ENCODE measurements around the gene CHCHD6. TPM values are rescaled to one million over a fixed set of nuclear protein-coding genes. Genes with fewer than 3 reads are reported as not detected.

Gene CHCHD6
- total and polyA plus RNA-seq, 2 donors (not counting 3 experiments of a cell fraction or from before 2014, with no cell fraction given): 8.4 to 10.1 TPM

DNA sequence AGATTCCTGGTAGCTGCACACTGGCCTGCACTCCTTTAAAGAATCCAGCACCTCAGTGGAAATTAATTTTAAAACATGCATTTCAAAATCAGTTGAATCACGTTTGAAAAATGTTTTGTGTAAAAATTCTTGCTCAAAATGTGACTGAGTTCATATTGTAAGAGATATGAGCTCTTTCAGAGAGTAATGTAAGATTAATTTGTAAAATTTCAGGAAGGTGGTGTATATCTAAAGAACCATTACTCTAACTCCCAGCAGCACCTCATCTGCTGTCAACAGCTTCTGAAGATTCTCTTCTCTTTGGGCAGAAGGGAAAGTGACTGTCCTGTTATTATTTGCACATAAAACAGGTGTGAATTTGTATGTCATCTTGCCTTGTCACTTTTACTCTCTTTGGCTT is 181.4 kb downstream of the CHCHD6 start:
- H3K4me3 ChIP-seq (replicated peaks in 1 of 3; ENCODE audit: insufficient read depth in 1 of 3, low read depth in 1 of 3, low read length in 3 of 3): no peak overlapping the region
- no peaks in the 10 kb centered on the region for H3K27me3 ChIP-seq (ENCODE audit: control insufficient read depth in 2 of 2, insufficient read depth in 2 of 2, low read length in 2 of 2)
- no peak overlapping the region for H3K9ac ChIP-seq (replicated peaks; ENCODE audit: extremely low read depth, insufficient read depth, low read length)
- H4K20me1 ChIP-seq (replicated peaks; ENCODE audit: control insufficient read depth, extremely low read depth, insufficient read depth, low read length): no peaks in the 10 kb centered on the region
- ChIA-PET POLR2A (no interaction called here), CTCF (interaction anchor here (1.1 to 2.2 kb wide), 4 partner anchors 10 to 75 kb away, joined by 3 to 5 read pairs (median 4); no protein-coding TSS in a partner anchor)
- no peak overlapping the region for H3K4me2 ChIP-seq (ENCODE audit: insufficient read depth, low read length)
- H3K79me2 ChIP-seq (ENCODE audit: control insufficient read depth, insufficient read depth, low read length): no peaks in the 10 kb centered on the region
- H3K27ac ChIP-seq (ENCODE audit: insufficient read depth, low read depth, low read length): no peak overlapping the region
- H3K36me3 ChIP-seq (ENCODE audit: control insufficient read depth in 2 of 2, extremely low read depth in 1 of 2, insufficient read depth in 2 of 2, low read length in 2 of 2): no peaks in the 10 kb centered on the region
- FAIRE-seq: no peak
- dilution Hi-C loops (cut with MboI; ENCODE audit: extremely low pct_ligation_motif_present, low sequenced_read_pairs): no loop called here
- BruUV-seq (replicated peaks): no TSS peak
- no peak overlapping the region for H2AFZ ChIP-seq (ENCODE audit: low read depth, low read length)
- H3K9me3 ChIP-seq (replicated peaks; ENCODE audit: control insufficient read depth, insufficient read depth, low read length): no peaks in the 10 kb centered on the region
- no peak for DNase-seq (ENCODE audit: low read depth, low spot score)
- peaks cover 11% of the 10 kb centered on the region for H3K4me1 ChIP-seq (ENCODE audit: control insufficient read depth, extremely low read depth, insufficient read depth, low read length)
- intact Hi-C loops (cut with micrococcal nuclease): no loop called here
- TF ChIP-seq EZH2 (IDR thresholded peaks at IDR 0.05; ENCODE audit: borderline replicate concordance, low read depth, low read length, severe bottlenecking) (no peak), FOS (IDR thresholded peaks at IDR 0.05; ENCODE audit: borderline replicate concordance, insufficient read depth, low read length) (no peak), POLR2A (IDR thresholded peaks at IDR 0.05; ENCODE audit: low read depth, low read length) (no peak), CTCF (IDR thresholded peaks at IDR 0.05; ENCODE audit: extremely low read depth in 1 of 2, insufficient read depth in 1 of 2, low read depth in 1 of 2, low read length in 2 of 2) (no peak), GATA2 (IDR thresholded peaks at IDR 0.05; ENCODE audit: insufficient read depth, insufficient read length, low read depth, low read length) (no peak), POLR2AphosphoS5 (IDR thresholded peaks at IDR 0.05; ENCODE audit: insufficient read depth, low read depth, low read length) (no peak), JUN (IDR thresholded peaks at IDR 0.05; ENCODE audit: borderline replicate concordance, insufficient read depth, insufficient read length, low read depth) (no peak), MYC (IDR thresholded peaks at IDR 0.05; ENCODE audit: low read depth, low read length) (no peak)
- TF ChIP-seq, protein P1, sequence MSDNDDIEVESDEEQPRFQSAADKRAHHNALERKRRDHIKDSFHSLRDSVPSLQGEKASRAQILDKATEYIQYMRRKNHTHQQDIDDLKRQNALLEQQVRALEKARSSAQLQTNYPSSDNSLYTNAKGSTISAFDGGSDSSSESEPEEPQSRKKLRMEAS (IDR thresholded peaks at IDR 0.05; ENCODE audit: insufficient read depth, insufficient read length): no peak
- H3K9me1 ChIP-seq (replicated peaks; ENCODE audit: control insufficient read depth, extremely low read depth, insufficient read depth, low read length): no peaks in the 10 kb centered on the region

Measured in endothelial cell of umbilical vein (primary cell).